Stimulated activated CD4-positive, alpha-beta T cell treated with anti-CD3 and anti-CD28 coated beads, TNF-alpha, amount 100 ng/mL, for 48 hours (primary cell): ENCODE results near the gene UCMA.

ENCODE experiments used
- DNase-seq, 3 donors: peaks; one replicate each; pipeline ENCODE4 v3.0.0-alpha.2; 2020; ENCODE audit warnings: low read depth in 3 of 3

Gene UCMA

GRCh38 chr10:13187135-13187534, 47.0 kb downstream of the UCMA start:
- no peak for DNase-seq

GRCh38 chr10:13184730-13185514, 49.3 kb downstream of the UCMA start:
- no peak for DNase-seq

GRCh38 chr10:13184276-13184675, 49.9 kb downstream of the UCMA start:
- DNase-seq = no peak

GRCh38 chr10:13183625-13184024, 50.5 kb downstream of the UCMA start:
- no peak for DNase-seq

GRCh38 chr10:13182424-13182823, 51.8 kb downstream of the UCMA start:
- no peak for DNase-seq

GRCh38 chr10:13180788-13181187, 53.4 kb downstream of the UCMA start:
- no peak for DNase-seq

- no peak for DNase-seq
Observed at GRCh38 chr10:13173616-13174015, 60.6 kb downstream of the UCMA start.
